Neural progenitor cell (in vitro differentiated cells): ENCODE results near the gene TRPC4AP. TPM values are rescaled to one million over a fixed set of nuclear protein-coding genes. Genes with fewer than 3 reads are reported as not detected.

Experiments
- DNase-seq: peaks from one replicate; pipeline ENCODE4 v3.0.0-alpha.2; 2016; ENCODE audit warnings: low spot score
- H2AFZ ChIP-seq: fragments of 200-600 bp; sonication (generic); replicated peaks from 2 replicates; pipeline ENCODE4 v1.6.1; 2016; ENCODE audit warnings: antibody characterized with exemption
- H3F3A ChIP-seq: fragments of 200-600 bp; sonication (generic); 2 replicates; pipeline ENCODE4 v1.6.1; 2016; ENCODE audit warnings: antibody characterized with exemption, low read depth
- H3K27ac ChIP-seq: fragments of 200-600 bp; sonication (generic); 2 replicates; pipeline ENCODE4 v1.5.1; 2016; ENCODE audit warnings: mild to moderate bottlenecking
- H3K27me3 ChIP-seq: fragments of 200-600 bp; sonication (generic); 2 replicates; pipeline ENCODE4 v1.6.1; 2016; ENCODE audit warnings: mild to moderate bottlenecking, moderate library complexity
- H3K36me3 ChIP-seq: fragments of 200-600 bp; sonication (generic); 2 replicates; pipeline ENCODE4 v1.5.1; 2016
- H3K4me1 ChIP-seq: fragments of 200-600 bp; sonication (generic); 2 replicates; pipeline ENCODE4 v1.6.1; 2016; ENCODE audit warnings: mixed run types
- H3K4me2 ChIP-seq: fragments of 200-600 bp; sonication (generic); 2 replicates; pipeline ENCODE4 v1.6.1; 2016
- H3K4me3 ChIP-seq: fragments of 200-600 bp; sonication (generic); 2 replicates; pipeline ENCODE4 v1.5.1; 2016
- H3K79me2 ChIP-seq: fragments of 200-600 bp; sonication (generic); 2 replicates; pipeline ENCODE4 v1.6.1; 2016; ENCODE audit warnings: low read depth
- H3K9ac ChIP-seq: fragments of 200-600 bp; sonication (generic); 2 replicates; pipeline ENCODE4 v1.6.1; 2016
- H3K9me3 ChIP-seq: fragments of 200-600 bp; sonication (generic); 2 replicates; pipeline ENCODE4 v1.5.1; 2016; ENCODE audit warnings: low read depth
- H4K20me1 ChIP-seq: fragments of 200-600 bp; sonication (generic); 2 replicates; pipeline ENCODE4 v1.6.1; 2016; ENCODE audit warnings: low read depth
- H3K27ac Mint-ChIP-seq: 3 replicates; pipeline ENCODE4 v1.8.0; 2021; ENCODE audit warnings: mixed read lengths
- H3K27me3 Mint-ChIP-seq: 2 replicates; pipeline ENCODE4 v1.8.0; 2022; ENCODE audit warnings: low read depth, mild to moderate bottlenecking, inconsistent platforms, moderate library complexity, mixed read lengths; ENCODE audit not compliant: insufficient read depth
- H3K36me3 Mint-ChIP-seq: 3 replicates; pipeline ENCODE4 v1.8.0; 2021; ENCODE audit warnings: mixed read lengths
- H3K4me1 Mint-ChIP-seq: 3 replicates; pipeline ENCODE4 v1.8.0; 2021; ENCODE audit warnings: mixed read lengths
- H3K4me3 Mint-ChIP-seq: 3 replicates; pipeline ENCODE4 v1.8.0; 2021; ENCODE audit warnings: mild to moderate bottlenecking, moderate library complexity, mixed read lengths
- H3K9me3 Mint-ChIP-seq: 3 replicates; pipeline ENCODE4 v1.8.0; 2020; ENCODE audit warnings: mixed read lengths
- CTCF ChIP-seq: fragments of 200-600 bp; sonication (generic); IDR thresholded peaks from 2 replicates; pipeline ENCODE4 v1.5.1; 2017; ENCODE audit warnings: antibody characterized with exemption, mild to moderate bottlenecking
- EZH2 ChIP-seq: fragments of 200-600 bp; sonication (generic); IDR thresholded peaks from 2 replicates; pipeline ENCODE4 v1.6.1; 2017; ENCODE audit warnings: antibody characterized with exemption, mild to moderate bottlenecking, moderate library complexity
- EZH2phosphoT487 ChIP-seq: fragments of 200-600 bp; sonication (generic); IDR thresholded peaks from 2 replicates; pipeline ENCODE4 v1.6.1; 2017; ENCODE audit warnings: antibody characterized with exemption
- total RNA-seq: library from RNA; depleted of rRNA; stranded (reverse); fragments of >200 nt; gene quantifications from 2 replicates; pipeline ENCODE4 v1.2.3, GENCODE V29; 2015; ENCODE audit warnings: low replicate concordance

Gene TRPC4AP
- total RNA-seq, 1 donor from 2014 or later = 73.0 TPM

- Histone ChIP-seq H4K20me1 (no peaks in the 10 kb centered on the region), H3K4me2 (no peak overlapping the region), H3K4me1 (no peaks in the 10 kb centered on the region), H3K79me2 (no peaks in the 10 kb centered on the region), H3K27me3 (no peaks in the 10 kb centered on the region), H3K9ac (no peak overlapping the region), H3K27ac (no peak overlapping the region), H3K4me3 (no peak overlapping the region), H3K36me3 (no peaks in the 10 kb centered on the region), H3F3A (no peaks in the 10 kb centered on the region), H3K9me3 (no peaks in the 10 kb centered on the region), H2AFZ (no peak overlapping the region)
- Mint-ChIP-seq H3K36me3 (peaks cover 13% of the 10 kb centered on the region), H3K9me3 (no peaks in the 10 kb centered on the region), H3K4me1 (no peaks in the 10 kb centered on the region), H3K27me3 (no peaks in the 10 kb centered on the region), H3K4me3 (no peak overlapping the region), H3K27ac (no peak overlapping the region)
- TF ChIP-seq EZH2phosphoT487 = no peak
- TF ChIP-seq CTCF = no peak
- TF ChIP-seq EZH2 = no peak
- DNase-seq = no peak
Observed at GRCh38 chr20:35117629-35118028, 25.0 kb upstream of the TRPC4AP start.

GRCh38 chr20:35117196-35117595 lies 24.6 kb upstream of the TRPC4AP start:
- Histone ChIP-seq H3K4me2 (no peak overlapping the region), H4K20me1 (no peaks in the 10 kb centered on the region), H3K79me2 (no peaks in the 10 kb centered on the region), H3K27me3 (no peaks in the 10 kb centered on the region), H3K27ac (no peak overlapping the region), H3K9me3 (no peaks in the 10 kb centered on the region), H3K4me1 (no peaks in the 10 kb centered on the region), H3F3A (no peaks in the 10 kb centered on the region), H3K4me3 (no peak overlapping the region), H3K36me3 (no peaks in the 10 kb centered on the region), H3K9ac (no peak overlapping the region), H2AFZ (no peak overlapping the region)
- no peak overlapping the region for H3K27ac Mint-ChIP-seq
- H3K27me3 Mint-ChIP-seq = no peaks in the 10 kb centered on the region
- H3K9me3 Mint-ChIP-seq = no peaks in the 10 kb centered on the region
- no peak for DNase-seq
- peaks cover 13% of the 10 kb centered on the region for H3K36me3 Mint-ChIP-seq
- H3K4me3 Mint-ChIP-seq = no peak overlapping the region
- H3K4me1 Mint-ChIP-seq = no peaks in the 10 kb centered on the region
- no peak for TF ChIP-seq CTCF
- TF ChIP-seq EZH2 = no peak
- TF ChIP-seq EZH2phosphoT487 = no peak

GRCh38 chr20:35116258-35116657 lies 23.7 kb upstream of the TRPC4AP start:
- no peaks in the 10 kb centered on the region for H3K79me2 ChIP-seq
- H3K4me3 ChIP-seq = no peak overlapping the region
- no peaks in the 10 kb centered on the region for H3K27me3 ChIP-seq
- H3K9ac ChIP-seq = no peak overlapping the region
- Mint-ChIP-seq H3K36me3 (peaks cover 13% of the 10 kb centered on the region), H3K27me3 (no peaks in the 10 kb centered on the region), H3K4me1 (no peaks in the 10 kb centered on the region), H3K4me3 (no peak overlapping the region), H3K27ac (peak overlapping the region; percentile 44), H3K9me3 (no peaks in the 10 kb centered on the region)
- no peaks in the 10 kb centered on the region for H3F3A ChIP-seq
- TF ChIP-seq EZH2phosphoT487 = no peak
- TF ChIP-seq EZH2 = no peak
- no peak for TF ChIP-seq CTCF
- no peaks in the 10 kb centered on the region for H3K9me3 ChIP-seq
- no peak overlapping the region for H2AFZ ChIP-seq
- H3K27ac ChIP-seq = no peak overlapping the region
- H3K4me1 ChIP-seq = no peaks in the 10 kb centered on the region
- H3K4me2 ChIP-seq = no peak overlapping the region
- no peak for DNase-seq
- H4K20me1 ChIP-seq = no peaks in the 10 kb centered on the region
- H3K36me3 ChIP-seq = no peaks in the 10 kb centered on the region
